HG03135 (cell line): Measurements from ENCODE around the gene CNTNAP4.

Source experiments
- ATAC-seq: cut with Tn5 transposase; IDR thresholded peaks from one replicate; pipeline ENCODE4 v1.9.1; 2021; ENCODE audit warnings: mild to moderate bottlenecking, moderate library complexity; ENCODE audit not compliant: unreplicated experiment

Gene CNTNAP4

DNA sequence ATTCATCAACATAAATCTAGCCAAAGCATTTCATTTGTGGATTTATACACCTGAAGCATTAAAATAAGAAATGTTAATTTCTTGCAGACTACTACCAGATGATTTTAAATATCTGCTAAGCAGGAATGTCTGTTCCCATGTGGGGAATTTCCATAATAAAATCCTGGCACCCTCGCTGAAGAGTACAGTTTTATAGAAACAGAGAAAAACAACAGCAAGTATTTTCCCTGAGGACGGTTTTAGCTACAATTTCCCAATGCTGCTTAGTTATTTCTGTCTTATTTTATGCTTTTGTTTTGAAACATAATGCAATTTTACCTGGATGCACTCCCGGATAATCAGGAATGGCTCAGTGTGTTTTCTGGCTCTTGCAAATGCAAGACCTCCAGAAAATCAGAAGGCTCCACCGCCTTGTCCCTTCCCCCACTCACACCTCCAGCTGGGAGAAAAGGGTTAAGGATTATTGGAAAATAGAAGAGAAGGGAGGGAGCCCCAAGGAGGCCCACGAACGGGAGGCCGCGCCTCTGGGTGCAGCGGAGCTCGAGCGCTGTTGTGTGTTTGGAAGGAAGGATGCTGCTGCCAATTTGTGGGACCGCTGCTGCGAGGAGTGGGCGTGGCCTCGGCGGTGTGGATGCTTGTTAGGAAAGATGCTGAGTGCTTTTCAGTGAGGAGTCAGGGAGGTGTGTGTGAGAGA is at the start of gene CNTNAP4:
Gene CNTNAP4, plus strand, starts transcription at position 657 of the 694 bp plus-strand sequence. CDS start 262 bp downstream, outside the sequence.
- ATAC-seq, result no peak

DNA sequence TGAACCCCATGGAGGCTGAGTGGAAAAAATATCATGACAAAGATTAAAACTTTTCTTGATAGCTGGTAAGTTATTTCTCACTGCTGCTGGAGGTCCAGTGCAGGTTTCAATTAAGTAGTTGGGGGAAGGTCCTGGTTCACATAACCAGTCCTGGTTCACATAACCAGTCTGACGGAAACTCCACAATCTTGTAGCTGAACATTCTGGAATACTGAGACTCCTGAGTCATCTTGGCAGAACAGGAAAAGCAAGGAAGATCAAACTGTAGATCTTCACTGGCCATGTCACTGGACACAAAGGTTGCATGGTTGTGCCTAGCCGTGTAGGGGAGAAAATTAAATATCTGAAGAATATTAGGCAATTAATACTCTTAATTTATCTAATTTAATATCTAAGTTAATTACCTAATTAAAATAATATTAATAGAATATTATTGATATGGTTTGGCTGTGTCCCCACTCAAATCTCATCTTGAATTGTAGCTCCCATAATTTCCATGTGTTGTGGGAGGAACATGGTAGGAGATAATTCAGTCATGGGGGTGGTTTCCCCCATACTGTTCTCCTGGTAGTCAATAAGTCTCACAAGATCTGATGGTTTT is 48.6 kb upstream of the CNTNAP4 start:
- ATAC-seq, result no peak

DNA sequence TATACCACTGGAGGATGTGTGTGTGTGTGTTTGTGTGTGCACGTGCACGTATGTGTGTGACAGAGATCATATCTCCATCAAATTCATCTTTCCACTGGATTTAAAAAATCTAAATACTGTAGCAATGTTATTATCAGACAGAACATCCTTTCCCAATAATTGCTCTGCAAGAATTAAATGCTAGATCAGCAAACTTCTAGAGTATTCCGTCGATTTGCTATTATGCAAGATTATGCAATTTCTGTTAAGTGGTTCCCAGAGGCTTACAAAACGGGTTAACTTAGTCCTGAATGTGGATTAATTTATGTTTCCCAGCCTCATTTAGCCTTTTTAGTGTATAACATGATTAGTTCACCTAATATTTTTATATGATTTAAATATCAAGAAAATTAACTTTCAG is 44.5 kb upstream of the CNTNAP4 start:
- no peak for ATAC-seq

DNA sequence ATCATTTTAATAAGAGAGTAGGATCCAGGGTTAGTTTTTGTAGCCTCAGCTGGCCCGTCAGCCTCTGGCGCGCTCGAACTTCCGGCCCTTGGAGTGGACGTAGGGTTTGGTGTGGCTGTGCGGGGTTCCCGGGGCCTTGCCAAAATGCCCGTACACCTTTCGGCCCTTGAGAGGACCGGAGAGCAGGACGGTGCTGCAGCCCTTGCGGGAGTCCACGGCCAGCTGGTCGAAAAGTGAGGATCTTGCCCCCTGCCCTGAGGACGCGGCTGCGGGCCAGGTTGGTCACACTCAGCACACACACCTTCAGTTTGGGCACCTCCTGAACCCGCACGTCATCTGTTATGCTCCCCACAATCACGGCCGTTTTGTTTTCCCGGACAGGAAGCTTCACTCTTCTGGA is 42.2 kb upstream of the CNTNAP4 start:
- no peak for ATAC-seq

DNA sequence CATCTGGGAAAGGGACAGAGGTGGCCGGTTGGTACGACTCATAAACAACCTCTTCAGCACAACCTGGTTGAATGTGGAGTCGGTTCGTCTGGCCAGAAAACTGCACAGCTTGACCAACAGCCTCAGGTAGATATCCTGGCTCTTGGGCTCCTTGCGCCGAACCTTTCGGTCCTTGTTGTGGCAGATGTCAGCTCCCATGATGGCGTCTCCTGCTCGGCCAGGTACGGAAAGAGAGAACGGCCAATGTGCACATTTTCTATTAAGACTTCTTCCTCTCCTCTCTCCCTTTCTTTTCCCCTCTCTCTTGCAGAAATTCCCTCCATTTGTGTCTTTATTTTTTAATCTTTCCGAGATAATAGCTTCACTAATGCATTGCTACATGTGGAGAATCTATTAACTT is 41.8 kb upstream of the CNTNAP4 start:
- ATAC-seq, result no peak

DNA sequence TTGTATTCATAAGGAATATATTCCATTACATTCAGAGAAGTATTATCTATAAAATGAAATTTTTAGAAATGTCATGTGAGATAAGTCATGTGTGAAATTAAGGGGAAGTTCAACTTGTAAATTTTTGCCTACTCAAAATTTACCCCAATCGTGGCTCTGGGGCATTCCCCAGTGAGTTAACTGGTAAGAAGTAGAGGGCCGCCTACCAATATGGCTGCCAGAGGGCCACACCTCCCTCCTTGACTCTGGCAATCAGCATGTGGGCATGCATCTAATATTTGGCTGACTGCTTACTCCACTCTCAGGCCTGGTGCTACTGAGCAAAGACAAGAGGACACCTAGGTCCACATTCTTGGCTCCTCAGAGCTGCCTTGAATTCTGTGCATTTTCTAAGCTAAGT is 39.7 kb upstream of the CNTNAP4 start:
- ATAC-seq, result no peak

DNA sequence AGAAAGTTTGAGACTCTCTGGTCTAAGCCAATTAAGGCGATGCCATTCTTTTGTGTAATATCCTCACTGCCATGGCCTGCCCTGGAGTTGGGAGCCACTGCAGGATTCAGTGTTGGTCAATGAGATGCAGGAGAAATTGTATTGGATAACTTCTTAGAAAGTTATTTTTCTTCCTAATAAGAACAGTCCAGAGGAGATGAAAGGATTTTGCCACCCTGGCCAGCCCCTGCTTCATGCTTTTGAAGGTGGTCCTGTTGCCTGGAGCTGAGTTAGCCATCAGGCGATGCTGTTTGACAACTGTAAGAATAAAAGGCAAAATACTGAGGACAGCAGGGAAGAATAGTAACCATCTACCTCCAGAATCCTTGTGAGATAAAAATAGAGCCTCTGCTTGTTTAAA is 35.4 kb upstream of the CNTNAP4 start:
- ATAC-seq, result no peak

DNA sequence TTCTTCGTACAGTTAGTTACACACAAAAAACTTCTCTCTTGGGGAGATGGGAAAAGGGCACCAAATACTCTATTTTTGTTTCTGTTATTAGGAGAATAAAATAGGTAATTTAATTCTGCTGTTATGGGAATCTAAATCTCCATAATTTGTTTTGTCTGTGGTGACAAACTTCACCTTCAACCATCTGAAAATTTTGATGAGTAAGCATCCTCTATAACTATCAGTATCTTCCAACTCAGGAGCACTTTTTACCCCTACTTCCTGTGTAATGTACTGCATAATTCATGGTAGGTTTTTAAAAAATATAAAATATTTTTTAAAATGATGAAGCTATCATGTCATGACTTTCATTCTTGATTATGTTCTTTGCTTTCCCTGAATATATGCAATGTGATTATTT is 33.6 kb upstream of the CNTNAP4 start:
- ATAC-seq, result no peak

DNA sequence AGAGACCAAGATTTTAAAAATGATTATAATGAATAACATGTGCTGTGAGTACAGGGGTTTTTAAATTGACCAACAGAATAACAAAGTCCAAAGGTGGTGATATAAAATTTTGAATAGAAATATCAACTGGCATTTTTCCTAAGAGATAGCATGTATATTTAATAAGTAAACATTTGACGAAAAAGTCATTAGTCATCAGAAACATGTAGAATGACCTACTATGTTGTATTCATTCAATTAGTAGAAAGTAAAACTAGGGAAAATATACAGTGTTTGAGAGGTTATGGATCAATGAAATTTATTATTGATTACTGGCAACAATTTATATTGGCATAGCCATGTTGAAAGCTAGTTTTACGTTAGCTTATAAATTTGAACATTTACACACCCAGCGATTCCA is 30.6 kb upstream of the CNTNAP4 start:
- ATAC-seq, result no peak

DNA sequence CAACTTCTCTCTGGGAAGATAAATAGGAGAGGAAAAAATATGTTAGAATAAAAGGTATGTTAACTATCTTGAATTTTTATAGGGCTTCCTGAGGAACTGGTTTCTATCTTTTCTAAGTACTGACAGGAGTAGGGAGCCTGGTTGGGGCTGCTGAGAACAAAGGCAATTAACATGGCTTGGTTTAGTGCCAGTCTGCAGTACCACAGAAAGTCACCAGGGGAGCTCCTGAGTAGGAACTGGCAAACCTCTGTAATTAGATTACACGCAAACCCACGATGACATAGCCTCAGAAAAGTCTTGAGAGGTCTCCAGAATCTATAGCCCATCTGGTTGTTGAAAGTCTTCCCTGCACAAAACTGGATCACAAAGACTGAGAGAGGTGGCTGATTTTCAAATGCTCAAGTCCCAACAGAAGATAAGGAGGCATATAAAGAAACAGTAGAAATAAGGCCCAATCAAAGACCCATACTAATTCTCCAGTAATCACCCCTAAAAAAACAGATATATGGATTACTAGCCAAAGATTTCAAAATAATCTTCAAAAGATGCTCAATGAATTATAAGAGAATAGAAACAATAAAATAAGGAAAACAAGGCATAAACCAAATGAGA is 11.7 kb upstream of the CNTNAP4 start:
- peak; percentile 90 for ATAC-seq

DNA sequence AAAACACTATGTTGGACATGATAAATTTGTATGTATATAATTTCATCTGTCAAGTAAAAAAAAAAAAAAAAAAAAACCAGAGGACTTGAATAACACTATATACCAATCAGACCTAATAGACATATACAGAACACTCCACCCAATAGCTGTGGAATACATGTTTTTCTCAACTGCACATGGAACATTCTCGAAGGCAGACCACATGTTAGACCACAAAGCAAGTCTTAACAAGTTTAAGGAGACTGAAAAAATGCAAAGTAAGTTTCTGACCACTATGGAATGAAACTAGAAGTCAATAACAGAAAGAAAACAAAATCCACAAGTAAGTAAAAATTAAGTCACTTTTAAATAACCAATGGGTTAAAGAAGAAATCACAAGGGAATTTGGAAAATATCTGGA is 8.4 kb upstream of the CNTNAP4 start:
- no peak for ATAC-seq

DNA sequence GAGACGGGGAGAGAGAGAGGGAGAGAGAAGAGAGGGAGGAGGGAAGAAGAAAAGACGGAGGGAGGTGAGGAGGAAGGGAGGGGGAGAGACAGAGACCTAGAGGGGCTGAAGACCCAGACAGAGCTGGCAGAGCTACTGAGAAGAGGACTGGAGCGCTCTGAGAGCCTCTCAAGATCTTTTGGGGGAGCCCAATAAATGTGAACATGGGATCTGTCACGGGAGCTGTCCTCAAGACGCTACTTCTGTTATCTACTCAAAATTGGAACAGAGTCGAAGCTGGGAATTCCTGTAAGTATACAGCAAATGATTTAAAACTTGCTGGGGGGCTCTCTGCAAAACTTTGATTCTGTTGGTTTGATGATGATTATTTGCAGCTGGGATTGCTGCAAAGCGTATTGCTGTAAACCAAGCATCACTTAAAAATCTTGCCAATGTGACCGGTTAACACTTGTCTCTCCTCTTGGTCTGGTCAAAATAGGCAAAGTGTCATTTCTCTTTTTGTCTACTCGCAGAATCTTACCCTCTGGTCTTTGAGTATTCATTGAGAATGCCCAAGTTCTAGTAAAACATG is 344 bp downstream of the CNTNAP4 start:
- ATAC-seq, result no peak

DNA sequence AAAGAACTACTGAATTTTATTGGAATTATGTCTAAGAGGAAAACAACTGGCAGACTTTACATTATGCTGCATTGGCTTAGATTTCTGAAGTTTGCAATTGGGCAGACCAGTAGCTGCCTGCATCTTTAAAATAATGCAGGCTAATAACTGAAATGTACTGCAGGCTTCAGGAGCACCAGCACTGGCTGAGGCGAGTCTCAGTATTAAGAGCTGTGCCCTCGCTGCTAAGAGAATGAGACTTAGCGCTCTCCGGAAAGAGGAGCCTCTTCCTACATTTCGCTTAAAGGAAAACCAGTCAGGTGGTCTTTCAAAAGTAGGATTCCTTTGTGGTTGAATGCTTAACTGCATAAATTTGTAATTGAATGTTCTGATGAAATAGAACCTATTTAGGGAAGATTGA is 885 bp downstream of the CNTNAP4 start:
- no peak for ATAC-seq

DNA sequence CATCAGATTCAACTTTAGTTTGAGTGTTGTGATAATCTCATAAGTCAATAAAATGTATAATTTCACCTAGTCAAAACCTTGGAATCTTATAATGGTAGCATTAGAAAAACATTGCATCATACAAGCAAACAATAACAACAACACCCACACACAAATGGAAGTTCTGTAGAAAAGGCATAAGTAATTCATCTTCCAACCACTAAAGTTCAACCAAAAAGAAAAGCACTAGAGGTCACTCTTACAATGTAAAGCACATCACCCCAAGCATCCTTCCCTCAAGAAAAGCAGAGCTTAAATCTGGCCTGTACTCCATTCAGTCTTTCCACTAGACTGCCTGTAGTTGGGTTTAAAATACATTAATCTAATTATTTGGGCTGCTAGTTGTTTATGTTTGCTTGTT is 1.8 kb downstream of the CNTNAP4 start:
- no peak for ATAC-seq

DNA sequence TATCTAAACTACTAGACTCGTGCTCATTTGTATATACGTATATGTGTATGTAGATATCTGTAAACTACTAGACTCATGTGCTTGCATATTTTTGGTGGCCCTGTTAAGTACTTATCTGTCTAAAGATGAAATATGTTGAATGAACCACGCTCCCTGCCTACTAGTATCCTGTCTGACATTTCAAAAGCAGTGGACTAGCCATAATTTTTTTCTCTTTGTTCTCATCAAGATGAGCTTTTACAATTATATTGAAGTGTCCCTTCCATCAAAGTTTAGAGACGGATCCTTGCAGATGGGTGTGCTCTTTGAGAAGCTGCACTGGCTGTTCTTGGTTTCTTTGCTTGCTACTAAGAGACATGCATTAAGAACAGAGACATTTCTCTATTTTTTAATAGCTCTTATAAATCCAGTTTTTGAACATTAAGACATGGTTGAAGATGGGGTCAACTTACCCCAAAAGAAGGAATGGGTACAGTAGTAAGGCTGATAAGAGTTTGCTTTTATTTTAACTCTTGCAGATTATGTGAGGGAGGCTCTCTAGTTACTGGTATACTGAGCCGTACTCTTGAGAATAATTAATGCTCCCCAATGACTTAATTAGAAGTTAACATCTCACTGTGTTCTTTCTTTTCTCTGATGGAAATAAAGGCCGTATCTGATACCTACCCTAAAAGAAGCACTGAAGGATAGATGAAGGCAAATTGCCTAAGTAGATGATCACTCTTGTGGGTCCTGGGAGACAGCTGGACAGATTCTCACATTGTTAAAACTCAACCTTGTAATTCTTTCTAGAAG is 3.4 kb downstream of the CNTNAP4 start:
- no peak for ATAC-seq

DNA sequence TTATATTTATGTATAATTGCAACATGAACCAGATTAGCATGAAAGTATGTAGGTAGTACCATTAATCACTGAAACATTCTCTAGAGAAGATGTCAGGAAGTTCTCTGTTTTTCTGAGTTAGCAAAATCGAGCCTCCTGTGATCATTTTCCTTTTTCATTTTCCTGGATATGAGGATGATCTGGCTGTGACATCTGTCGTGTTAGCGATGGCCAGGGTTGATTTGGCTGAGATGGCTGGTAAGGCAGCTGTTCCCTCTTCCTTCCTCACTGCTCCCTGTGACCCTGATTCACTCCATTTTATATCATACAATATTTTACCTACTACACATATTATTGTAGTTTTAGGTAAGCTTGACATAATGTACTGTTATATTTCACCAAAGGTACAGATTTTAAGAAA is 10.3 kb downstream of the CNTNAP4 start:
- no peak for ATAC-seq

DNA sequence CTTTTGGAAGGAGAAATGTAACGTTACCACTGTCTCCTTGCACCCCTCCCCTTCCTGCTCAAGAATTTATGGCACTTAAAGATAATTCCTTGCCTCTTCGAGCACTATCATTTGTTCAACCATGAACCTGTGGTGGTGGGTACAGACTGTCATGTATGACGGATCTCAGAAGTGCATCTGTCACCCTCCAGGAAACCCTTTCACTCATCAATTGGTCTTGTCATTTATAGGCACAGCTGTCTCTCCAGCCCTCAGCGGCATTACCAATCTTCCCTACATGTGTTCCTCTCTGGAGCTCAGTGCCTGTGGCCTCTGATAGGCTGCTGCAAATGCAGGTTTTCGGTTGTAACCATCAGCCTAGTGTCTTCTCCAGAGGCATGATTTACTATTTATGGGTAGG is 15.0 kb downstream of the CNTNAP4 start:
- ATAC-seq, result no peak

DNA sequence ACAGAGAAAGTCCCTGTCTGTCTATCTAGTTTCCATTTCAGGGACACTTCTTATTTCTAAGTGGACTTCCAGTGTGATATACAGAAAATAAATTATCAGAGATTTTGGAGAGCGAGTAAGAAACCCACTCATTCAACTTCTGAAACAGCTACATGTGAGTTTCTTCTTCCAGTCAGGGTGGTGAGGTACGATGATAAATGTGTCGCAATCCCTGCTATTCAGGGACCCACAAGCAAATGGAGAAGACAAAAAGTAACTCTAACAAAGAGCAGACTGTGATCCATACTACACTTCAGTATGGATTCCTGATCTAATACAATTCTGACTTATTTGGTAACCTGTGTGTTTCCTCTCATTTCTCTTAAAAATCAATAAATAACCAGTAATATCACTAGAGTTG is 16.8 kb downstream of the CNTNAP4 start:
- ATAC-seq, result no peak

DNA sequence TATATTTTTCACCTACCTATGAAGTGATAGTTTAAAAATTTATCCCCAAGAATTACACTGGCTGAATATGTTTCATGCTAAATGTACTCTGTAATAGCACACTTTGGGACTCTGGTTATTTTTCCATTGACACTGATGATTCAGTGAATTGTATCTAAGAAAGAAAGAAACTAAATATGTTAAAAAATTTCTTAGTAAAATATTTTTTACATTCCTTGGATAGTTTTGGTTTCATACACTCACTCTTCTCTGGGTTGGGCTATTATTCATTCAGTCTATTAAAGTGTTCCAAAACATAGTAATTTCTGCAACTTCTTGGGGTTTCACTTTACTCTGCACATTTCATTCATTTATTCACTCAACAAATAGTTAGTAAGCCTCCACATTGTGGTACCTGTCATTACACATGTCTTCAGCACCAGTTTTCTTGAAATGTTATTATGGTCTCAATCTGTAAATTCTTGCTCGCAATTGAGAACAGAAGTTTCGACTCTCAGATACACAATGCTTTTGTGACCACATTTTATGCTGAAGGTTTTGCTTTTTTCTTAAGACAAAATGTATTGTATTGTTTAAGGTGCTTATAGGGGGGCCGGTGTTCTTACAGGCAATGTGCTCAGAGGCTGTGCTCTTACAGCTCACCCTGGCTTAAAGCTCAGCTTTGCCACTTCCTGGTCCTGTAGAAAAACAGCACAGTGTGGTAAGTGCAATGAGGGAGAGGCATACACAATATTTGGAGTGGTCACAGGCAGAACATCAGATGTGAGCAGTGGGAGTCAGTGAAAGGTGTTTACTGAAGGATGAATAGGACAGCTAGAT is 17.4 kb downstream of the CNTNAP4 start:
- no peak for ATAC-seq

DNA sequence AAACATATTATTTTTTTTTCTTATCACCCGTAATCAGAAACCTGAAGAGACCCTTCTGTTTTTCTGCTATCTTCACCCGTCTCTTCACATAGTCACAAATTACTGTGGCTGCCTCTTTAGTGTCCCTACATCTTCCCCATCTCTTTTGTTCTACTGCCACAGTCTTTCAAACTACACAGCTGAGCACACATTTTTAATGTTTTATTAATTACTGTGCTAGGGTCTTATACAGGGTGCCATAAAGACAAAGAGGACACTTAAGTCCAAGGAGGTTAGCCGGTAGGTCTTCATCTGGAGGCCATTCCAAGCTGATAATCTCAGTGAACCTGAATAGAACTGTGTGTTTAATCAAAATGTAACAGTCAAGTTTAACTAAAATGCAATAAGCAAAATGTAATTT is 20.7 kb downstream of the CNTNAP4 start:
- ATAC-seq, result no peak
